Muscle layer of duodenum (tissue), 2 donors: ENCODE data around the gene NDST1.

Experiments used
- H3K27ac ChIP-seq: one replicate; pipeline ENCODE4 v1.7.0; 2013; ENCODE audit warnings: mild to moderate bottlenecking, low read length
- H3K27me3 ChIP-seq: one replicate; pipeline ENCODE4 v1.7.0; 2013; ENCODE audit warnings: low read depth, mild to moderate bottlenecking, control low read depth, low read length
- H3K36me3 ChIP-seq, 2 donors: one replicate each; pipeline ENCODE4 v1.7.0; 2013; ENCODE audit warnings: low read length in 2 of 2, control low read depth in 1 of 2, mild to moderate bottlenecking in 1 of 2; ENCODE audit not compliant: insufficient read depth in 2 of 2, control insufficient read depth in 1 of 2
- H3K4me1 ChIP-seq, 2 donors: one replicate each; pipeline ENCODE4 v1.7.0; 2013; ENCODE audit warnings: low read length in 2 of 2, mild to moderate bottlenecking in 2 of 2, control low read depth in 1 of 2, moderate library complexity in 1 of 2; ENCODE audit not compliant: insufficient read depth in 2 of 2, control insufficient read depth in 1 of 2
- H3K4me3 ChIP-seq, 2 donors: one replicate each; pipeline ENCODE4 v1.7.0; 2013; ENCODE audit warnings: low read length in 2 of 2, low read depth in 1 of 2, mild to moderate bottlenecking in 1 of 2
- H3K9me3 ChIP-seq, 2 donors: one replicate each; pipeline ENCODE4 v1.7.0; 2013; ENCODE audit warnings: low read length in 2 of 2, control low read depth in 1 of 2, mild to moderate bottlenecking in 1 of 2; ENCODE audit not compliant: control insufficient read depth in 1 of 2
- donor health status: healthy.

NDST1 gene

DNA sequence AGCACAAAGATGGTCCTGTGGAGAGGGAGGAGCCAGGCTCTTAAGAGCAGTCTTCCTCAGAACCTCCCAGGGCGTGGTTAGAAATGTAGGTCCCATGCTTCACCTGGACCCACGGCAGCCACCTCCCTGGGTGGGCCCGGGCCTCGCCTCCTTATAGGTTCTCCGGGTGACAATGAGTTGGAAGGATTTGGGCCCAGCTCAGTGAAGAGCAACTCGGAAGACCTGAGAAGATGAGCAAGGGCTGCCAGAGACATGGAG, 26.3 kb upstream of the NDST1 start:
- H3K27me3 ChIP-seq, result no peaks in the 10 kb centered on the region
- H3K4me3 ChIP-seq, result no peak overlapping the region
- H3K9me3 ChIP-seq, result no peaks in the 10 kb centered on the region

DNA sequence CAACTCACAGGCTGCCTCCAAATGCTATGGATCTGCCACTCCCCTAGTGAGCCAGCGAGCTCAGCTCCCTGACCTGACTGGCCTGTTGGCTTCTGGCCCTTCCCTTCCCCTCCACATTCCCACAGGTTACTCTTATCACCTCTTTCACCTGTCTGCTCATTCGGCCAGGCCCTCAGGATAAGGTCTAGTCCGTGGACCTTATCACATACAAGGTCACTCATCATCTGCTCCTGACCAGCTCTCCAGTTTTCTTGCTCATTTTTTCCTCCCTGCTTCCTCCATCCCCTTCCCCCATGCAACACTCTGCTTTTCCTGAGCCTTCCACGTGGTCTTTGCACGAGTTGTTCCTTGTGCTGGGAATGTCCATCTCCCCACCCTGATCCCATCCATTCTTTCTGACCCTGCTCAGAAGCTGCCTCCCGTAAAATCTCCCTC, 25.9 kb upstream of the NDST1 start:
- H3K9me3 ChIP-seq, result no peaks in the 10 kb centered on the region
- peaks cover 0 to 7% of the 10 kb centered on the region in 2 donors for H3K4me1 ChIP-seq
- H3K4me3 ChIP-seq, result no peak overlapping the region
- H3K36me3 ChIP-seq, result peaks cover 0 to 7% of the 10 kb centered on the region in 2 donors
- H3K27ac ChIP-seq, result no peak overlapping the region
- no peaks in the 10 kb centered on the region for H3K27me3 ChIP-seq

More for the DNA sequence above, 26.3 kb upstream of the NDST1 start:
- Histone ChIP-seq H3K36me3 (peaks cover 0 to 4% of the 10 kb centered on the region in 2 donors), H3K27ac (no peak overlapping the region), H3K4me1 (peaks cover 0 to 5% of the 10 kb centered on the region in 2 donors)

DNA sequence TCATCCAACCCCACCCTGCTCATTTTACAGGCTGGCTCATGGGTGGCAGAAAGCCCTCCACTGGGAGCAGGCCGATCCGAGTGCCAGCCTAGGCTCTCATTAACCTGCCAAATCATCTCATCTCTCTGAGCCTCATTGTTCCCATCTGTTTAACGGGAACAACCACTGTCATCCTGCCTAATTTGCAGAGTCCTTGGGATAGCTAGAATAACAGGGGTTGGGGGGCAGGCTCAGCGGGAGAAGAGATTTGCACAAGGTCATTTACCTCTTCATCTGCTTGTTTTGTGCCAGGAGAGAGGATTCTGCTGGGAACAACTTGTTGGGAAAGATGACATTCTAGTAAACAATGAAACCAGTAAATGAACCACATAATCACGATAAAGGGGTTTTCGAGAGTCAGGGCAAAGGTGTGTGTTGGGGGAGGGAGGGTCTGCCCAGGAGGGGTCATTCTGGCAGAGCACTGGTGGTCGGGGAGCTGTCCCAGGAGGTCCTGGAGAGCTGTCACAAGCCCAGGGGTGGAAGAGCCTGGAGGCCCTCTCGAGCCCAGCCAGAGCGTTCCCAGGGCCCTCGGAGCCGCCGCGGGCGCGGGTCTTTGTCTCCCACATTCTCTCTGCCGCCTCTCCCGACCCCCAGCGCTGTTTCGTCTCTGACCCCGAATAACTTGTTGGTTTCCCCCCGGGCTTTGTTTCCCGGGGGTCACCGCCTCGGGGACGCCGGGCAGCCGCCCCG, 22.8 kb upstream of the NDST1 start:
- peaks cover 29 to 39% of the 10 kb centered on the region in 2 donors for H3K4me1 ChIP-seq
- peak overlapping the region; percentile 50 to 78 for H3K4me3 ChIP-seq
- no peaks in the 10 kb centered on the region for H3K27me3 ChIP-seq
- peak overlapping the region; percentile 21 for H3K27ac ChIP-seq
- peaks cover 0 to 8% of the 10 kb centered on the region in 2 donors for H3K36me3 ChIP-seq
- H3K9me3 ChIP-seq, result no peaks in the 10 kb centered on the region

DNA sequence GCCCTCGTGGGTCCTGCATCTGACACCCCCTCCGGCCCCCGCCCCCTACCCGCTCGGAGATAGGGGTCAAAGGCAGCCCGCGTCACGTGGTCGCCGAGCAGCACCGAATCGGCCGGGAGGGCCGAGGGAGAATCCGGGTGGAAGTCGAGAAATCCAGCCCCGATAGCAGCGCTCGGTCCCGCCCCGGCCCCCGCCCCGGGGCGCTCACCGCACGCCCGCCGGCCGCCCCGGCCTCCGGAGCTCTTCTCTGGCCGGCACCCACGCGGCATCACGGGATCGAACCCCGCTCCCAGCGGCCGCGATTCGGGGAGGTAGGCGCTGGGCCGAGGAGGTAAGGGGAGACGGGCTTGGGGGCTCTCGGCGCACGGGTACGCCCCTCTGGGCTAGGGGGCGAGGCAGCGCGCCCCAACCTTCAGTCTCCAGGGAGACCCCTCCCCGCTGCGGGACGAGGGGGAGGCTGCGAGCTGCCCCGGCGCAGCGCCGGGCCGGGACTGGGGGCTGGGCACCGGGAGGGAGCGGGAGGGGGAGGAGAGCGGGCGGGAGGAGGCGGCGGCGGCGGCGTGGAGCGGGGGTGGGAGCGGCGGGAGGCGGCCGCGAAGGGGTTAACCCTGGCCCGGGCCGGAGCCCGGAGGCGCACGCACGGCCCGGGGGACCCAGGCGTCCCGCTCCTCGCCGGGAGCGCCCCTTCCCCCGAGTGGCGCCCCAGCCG, 22.1 kb upstream of the NDST1 start:
- no peaks in the 10 kb centered on the region for H3K9me3 ChIP-seq
- peaks cover 0 to 8% of the 10 kb centered on the region in 2 donors for H3K36me3 ChIP-seq
- H3K4me1 ChIP-seq, result peaks cover 37 to 46% of the 10 kb centered on the region in 2 donors

GRCh38 chr5:150486402-150487198, 21.3 kb upstream of the NDST1 start:
- peak overlapping the region; percentile 51 to 78 for H3K4me3 ChIP-seq
- peak overlapping the region; percentile 76 for H3K27ac ChIP-seq
- no peaks in the 10 kb centered on the region for H3K27me3 ChIP-seq
- H3K4me1 ChIP-seq, result peaks cover 44 to 53% of the 10 kb centered on the region in 2 donors
- no peaks in the 10 kb centered on the region for H3K9me3 ChIP-seq
- H3K36me3 ChIP-seq, result peaks cover 0 to 8% of the 10 kb centered on the region in 2 donors

More for the DNA sequence above, 22.1 kb upstream of the NDST1 start:
- Histone ChIP-seq H3K4me3 (peak overlapping the region; percentile 50 to 78), H3K27ac (peak overlapping the region; percentile 56), H3K27me3 (no peaks in the 10 kb centered on the region)

DNA sequence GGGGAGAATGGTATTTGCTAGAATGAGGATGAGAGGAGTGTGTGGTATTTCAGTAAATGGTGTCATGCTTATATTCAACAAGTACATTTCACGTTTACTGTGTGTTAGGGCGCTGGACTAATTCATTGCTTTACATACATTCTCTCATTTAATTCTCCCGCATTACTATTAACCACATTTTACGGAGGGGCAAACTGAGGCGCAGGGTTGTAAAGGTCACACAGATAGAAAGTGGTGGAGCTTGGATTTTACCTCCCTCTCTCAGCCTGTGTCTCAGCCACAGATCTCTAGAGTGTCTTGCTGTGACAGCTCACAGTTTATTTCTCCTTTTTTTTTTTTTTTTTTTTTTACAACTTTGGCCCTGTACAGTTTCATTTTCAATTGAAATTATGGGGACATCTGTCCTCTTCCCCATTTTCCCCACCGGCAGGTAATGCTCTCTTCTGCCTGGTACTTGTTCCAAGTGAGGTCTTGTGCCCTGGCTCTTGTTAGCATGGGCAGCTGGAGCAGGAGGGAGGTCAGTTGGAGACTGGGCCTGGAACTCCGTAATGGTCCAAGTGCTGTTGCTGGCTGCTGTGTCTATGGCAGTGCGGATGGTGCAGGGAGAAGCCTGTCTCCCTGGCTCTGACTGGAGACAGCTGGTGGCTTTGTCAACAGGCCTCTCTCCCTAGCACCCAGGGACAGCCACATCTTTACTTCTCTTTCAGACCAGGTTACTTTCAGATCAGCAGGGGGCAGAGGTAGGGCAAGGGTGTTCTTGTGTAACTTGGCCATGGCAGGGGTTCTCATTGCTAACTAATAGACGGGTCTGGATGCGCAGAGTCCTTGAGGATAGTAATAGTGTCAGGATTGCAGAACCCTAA, 20.5 kb upstream of the NDST1 start:
- Histone ChIP-seq H3K36me3 (peaks cover 0 to 8% of the 10 kb centered on the region in 2 donors), H3K4me3 (peak overlapping the region; percentile 51 to 78), H3K9me3 (no peaks in the 10 kb centered on the region), H3K27me3 (no peaks in the 10 kb centered on the region), H3K27ac (peak overlapping the region; percentile 76), H3K4me1 (peaks cover 50 to 62% of the 10 kb centered on the region in 2 donors)

GRCh38 chr5:150488519-150489359, 19.2 kb upstream of the NDST1 start:
- Histone ChIP-seq H3K36me3 (peaks cover 0 to 8% of the 10 kb centered on the region in 2 donors), H3K27ac (peak overlapping the region; percentile 76), H3K4me1 (peaks cover 55 to 67% of the 10 kb centered on the region in 2 donors), H3K9me3 (no peaks in the 10 kb centered on the region), H3K4me3 (peak overlapping the region; percentile 51 to 78), H3K27me3 (no peaks in the 10 kb centered on the region)

DNA sequence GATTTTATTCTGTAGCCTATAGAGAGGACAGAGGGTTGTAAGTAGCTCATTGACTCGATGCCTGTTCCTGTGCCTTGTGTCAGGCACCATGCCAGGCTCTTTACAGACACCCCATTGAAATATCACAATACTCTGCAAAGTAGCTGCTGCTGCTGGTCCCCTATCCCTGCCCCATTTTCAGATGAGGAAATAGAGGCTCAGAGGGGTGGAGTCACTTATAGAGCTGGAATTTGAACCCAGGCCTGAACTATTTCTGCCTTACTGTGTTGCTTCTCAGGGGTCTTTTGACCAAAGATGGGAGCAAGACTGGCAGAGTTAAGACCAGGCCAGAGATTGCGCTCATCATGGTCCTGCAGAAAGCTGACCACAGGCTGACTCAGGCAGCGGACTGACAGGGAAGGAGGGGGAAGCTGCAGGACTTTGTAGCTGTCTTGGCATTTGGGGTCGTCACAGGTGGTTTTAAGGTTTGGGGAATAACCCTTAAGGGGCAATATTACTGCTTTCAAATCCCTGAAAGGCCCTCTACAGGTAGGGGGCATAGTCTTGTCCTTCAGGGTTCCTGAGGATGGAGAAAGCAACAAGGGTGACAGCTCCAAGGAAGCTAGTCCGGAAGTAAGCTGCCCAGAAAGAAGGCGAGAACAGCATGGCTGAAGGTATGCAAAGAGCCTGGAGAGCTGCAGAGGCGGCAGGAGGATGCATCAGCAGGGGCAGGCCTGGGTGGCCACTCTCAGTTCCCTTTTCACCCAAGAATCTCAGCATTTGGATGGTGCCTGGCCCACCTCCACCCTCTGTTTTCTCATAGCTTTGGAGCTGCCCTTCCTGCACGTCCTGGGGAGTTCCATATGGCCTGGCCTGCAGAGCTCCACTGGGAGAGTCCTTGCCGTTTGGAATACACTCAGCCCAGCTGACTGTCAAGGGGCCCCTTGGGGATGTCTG, 18.3 kb upstream of the NDST1 start:
- H3K36me3 ChIP-seq, result peaks cover 0 to 8% of the 10 kb centered on the region in 2 donors
- no peaks in the 10 kb centered on the region for H3K9me3 ChIP-seq
- peaks cover 55 to 70% of the 10 kb centered on the region in 2 donors for H3K4me1 ChIP-seq
- peak overlapping the region; percentile 22 to 26 for H3K4me3 ChIP-seq
- H3K27ac ChIP-seq, result peak overlapping the region; percentile 76
- H3K27me3 ChIP-seq, result no peaks in the 10 kb centered on the region

DNA sequence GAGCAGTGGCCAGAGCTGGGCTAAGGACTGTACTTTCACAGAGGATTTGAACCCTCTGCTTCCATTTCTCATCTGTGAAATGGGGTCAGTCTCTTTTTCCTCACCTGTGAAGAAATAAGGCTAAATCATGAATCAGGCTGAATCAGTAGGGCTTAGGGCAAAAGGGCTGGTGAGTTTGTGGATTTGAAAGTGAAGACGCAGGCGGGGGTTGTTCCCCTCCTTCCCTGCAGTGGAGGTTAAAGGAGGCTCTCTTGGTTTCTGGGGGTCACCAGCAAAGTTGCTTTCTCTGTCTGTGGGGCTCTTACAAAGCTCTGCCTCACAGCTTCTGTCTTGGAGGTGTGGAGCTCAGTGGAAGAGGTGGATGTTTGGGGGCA, 17.6 kb upstream of the NDST1 start:
- H3K36me3 ChIP-seq, result peaks cover 0 to 8% of the 10 kb centered on the region in 2 donors
- peak overlapping the region in 1 of 2 donors; percentile 22 for H3K4me3 ChIP-seq
- H3K4me1 ChIP-seq, result peaks cover 55 to 65% of the 10 kb centered on the region in 2 donors
- H3K27ac ChIP-seq, result peak overlapping the region; percentile 76
- no peaks in the 10 kb centered on the region for H3K9me3 ChIP-seq
- H3K27me3 ChIP-seq, result no peaks in the 10 kb centered on the region
